ENCODE results near the gene ACVR1.

ACVR1 gene

GRCh38 chr2:157789933-157790511 is 86.1 kb downstream of the ACVR1 start:
- no peak for DNase-seq (ENCODE audit: low read depth)

- no peak for DNase-seq (ENCODE audit: low read depth)
Observed at GRCh38 chr2:157789256-157789655, 86.9 kb downstream of the ACVR1 start.

- DNase-seq (ENCODE audit: low read depth): no peak
Observed at GRCh38 chr2:157788201-157788600, 87.9 kb downstream of the ACVR1 start.

- no peak for DNase-seq (ENCODE audit: low read depth)
Observed at GRCh38 chr2:157787364-157787938, 88.7 kb downstream of the ACVR1 start.

GRCh38 chr2:157786663-157787363 is 89.3 kb downstream of the ACVR1 start:
- no peak for DNase-seq (ENCODE audit: low read depth)

- no peak for DNase-seq (ENCODE audit: low read depth)
Observed at GRCh38 chr2:157785866-157786662, 90.1 kb downstream of the ACVR1 start.

- DNase-seq (ENCODE audit: low read depth): no peak
Observed at GRCh38 chr2:157785200-157785599, 90.9 kb downstream of the ACVR1 start.

- DNase-seq (ENCODE audit: low read depth): no peak
Observed at GRCh38 chr2:157784823-157785175, 91.3 kb downstream of the ACVR1 start.

- DNase-seq (ENCODE audit: low read depth): peak; percentile 57
Observed at GRCh38 chr2:157784169-157784822, 91.8 kb downstream of the ACVR1 start.

- no peak for DNase-seq (ENCODE audit: low read depth)
Observed at GRCh38 chr2:157783245-157783644, 92.9 kb downstream of the ACVR1 start.

GRCh38 chr2:157782057-157782845 is 93.9 kb downstream of the ACVR1 start:
- no peak for DNase-seq (ENCODE audit: low read depth)

GRCh38 chr2:157780211-157780610 is 95.9 kb downstream of the ACVR1 start:
- no peak for DNase-seq (ENCODE audit: low read depth)

- DNase-seq (ENCODE audit: low read depth): no peak
Observed at GRCh38 chr2:157779794-157780193, 96.3 kb downstream of the ACVR1 start.

GRCh38 chr2:157777427-157777826 is 98.7 kb downstream of the ACVR1 start:
- no peak for DNase-seq (ENCODE audit: low read depth)

GRCh38 chr2:157771234-157771633 is 104.9 kb downstream of the ACVR1 start:
- no peak for DNase-seq (ENCODE audit: low read depth)

- no peak for DNase-seq (ENCODE audit: low read depth)
Observed at GRCh38 chr2:157769856-157770255, 106.3 kb downstream of the ACVR1 start.

GRCh38 chr2:157764386-157764785 is 111.7 kb downstream of the ACVR1 start:
- no peak for DNase-seq (ENCODE audit: low read depth)

GRCh38 chr2:157761520-157761919 is 114.6 kb downstream of the ACVR1 start:
- no peak for DNase-seq (ENCODE audit: low read depth)

- DNase-seq (ENCODE audit: low read depth): no peak
Observed at GRCh38 chr2:157760949-157761348, 115.2 kb downstream of the ACVR1 start.

- DNase-seq (ENCODE audit: low read depth): no peak
Observed at GRCh38 chr2:157759855-157760254, 116.3 kb downstream of the ACVR1 start.

- no peak for DNase-seq (ENCODE audit: low read depth)
Observed at GRCh38 chr2:157758586-157758985, 117.5 kb downstream of the ACVR1 start.

GRCh38 chr2:157757500-157757899 is 118.6 kb downstream of the ACVR1 start:
- DNase-seq (ENCODE audit: low read depth): no peak
